H1 (cell line): ENCODE results near the gene CHTF18. TPM values are rescaled to one million over a fixed set of nuclear protein-coding genes. Genes with fewer than 3 reads are reported as not detected.
A peak's percentile ranks its signal among the peaks of the same experiment; 100 is the strongest.

Source experiments
- CTCF ChIA-PET: fragments of 300-600 bp; sonication (Branson Sonifier 250); formaldehyde crosslinking; loops from one replicate; lab custom pipeline; 2021; ENCODE audit not compliant: partially characterized antibody; lab: Charles Lee
- POLR2A ChIA-PET: fragments of 300-600 bp; sonication (Branson Sonifier 250); formaldehyde crosslinking; loops from one replicate; lab custom pipeline; 2021; ENCODE audit warnings: inconsistent platforms; ENCODE audit not compliant: partially characterized antibody; lab: Charles Lee
- DNase-seq, 2 experiments: peaks; one replicate each; pipeline versions ENCODE4 v3.0.0 to v3.0.0-alpha.2; 2010 to 2022; ENCODE audit warnings: low spot score in 2 of 2, low read depth in 1 of 2, mixed read lengths in 1 of 2
- FAIRE-seq: peaks from 2 replicates; lab custom pipeline; 2011; peaks lifted over from hg19 to GRCh38; lab: Jason Lieb, UNC
- H2AFZ ChIP-seq: 2 replicates; pipeline ENCODE4 v1.8.1; 2012; ENCODE audit warnings: low read length, inconsistent platforms
- H2AK5ac ChIP-seq: 2 replicates; pipeline ENCODE4 v1.6.1; 2013; ENCODE audit warnings: low read depth, low read length
- H2BK120ac ChIP-seq: replicated peaks from 2 replicates; pipeline ENCODE3; 2013; ENCODE audit warnings: low read depth, low read length, inconsistent platforms
- H2BK12ac ChIP-seq: 2 replicates; pipeline ENCODE4 v1.6.1; 2013; ENCODE audit warnings: low read depth, low read length
- H2BK15ac ChIP-seq: 2 replicates; pipeline ENCODE4 v1.6.1; 2013; ENCODE audit warnings: low read length
- H2BK20ac ChIP-seq: 2 replicates; pipeline ENCODE4 v1.6.1; 2013; ENCODE audit warnings: low read length
- H2BK5ac ChIP-seq: 2 replicates; pipeline ENCODE4 v1.6.1; 2013; ENCODE audit warnings: low read depth, low read length
- H3K14ac ChIP-seq: 2 replicates; pipeline ENCODE4 v1.6.1; 2013; ENCODE audit warnings: inconsistent platforms; ENCODE audit not compliant: insufficient read length
- H3K18ac ChIP-seq: 2 replicates; pipeline ENCODE4 v1.6.1; 2013; ENCODE audit warnings: low read length; ENCODE audit errors: extremely low read depth
- H3K23ac ChIP-seq: 2 replicates; pipeline ENCODE4 v1.6.1; 2013; ENCODE audit warnings: inconsistent platforms; ENCODE audit not compliant: insufficient read length
- H3K23me2 ChIP-seq: 2 replicates; pipeline ENCODE4 v1.6.1; 2013; ENCODE audit warnings: low read depth, low read length
- H3K27ac ChIP-seq: 2 replicates; pipeline ENCODE4 v1.6.1; 2011; ENCODE audit warnings: low read depth, low read length, inconsistent platforms
- H3K27me3 ChIP-seq, 4 experiments: replicated peaks in 1 of 4; 1 replicate in 1 of 4; 2 replicates in 3 of 4; pipeline versions ENCODE4 v1.6.1 to v1.8.1; 2011 to 2013; ENCODE audit warnings: low read length in 3 of 4, mild to moderate bottlenecking in 3 of 4, inconsistent platforms in 2 of 4, mixed read lengths in 2 of 4, moderate library complexity in 1 of 4; ENCODE audit not compliant: control insufficient read depth in 3 of 4, insufficient read depth in 3 of 4; ENCODE audit errors: extremely low read depth in 1 of 4
- H3K36me3 ChIP-seq, 4 experiments: 2 replicates each; pipeline versions ENCODE4 v1.6.1 to v1.8.1; 2011 to 2013; ENCODE audit warnings: mild to moderate bottlenecking in 4 of 4, low read length in 3 of 4, moderate library complexity in 2 of 4, control low read depth in 1 of 4, inconsistent platforms in 1 of 4; ENCODE audit not compliant: insufficient read depth in 4 of 4, control insufficient read depth in 2 of 4
- H3K4ac ChIP-seq: replicated peaks from 2 replicates; pipeline ENCODE3; 2013; ENCODE audit warnings: low read length, low read depth, mixed read lengths, inconsistent platforms; ENCODE audit not compliant: insufficient read length
- H3K4me1 ChIP-seq, 4 experiments: replicated peaks in 1 of 4; 1 replicate in 1 of 4; 2 replicates in 3 of 4; pipeline versions ENCODE4 v1.6.1 to v1.8.1; 2011 to 2013; ENCODE audit warnings: low read length in 3 of 4, inconsistent platforms in 2 of 4, mixed read lengths in 1 of 4; ENCODE audit not compliant: insufficient read depth in 4 of 4, control insufficient read depth in 3 of 4
- H3K4me2 ChIP-seq, 2 experiments: 2 replicates each; pipeline versions ENCODE4 v1.6.1 to v1.8.1; 2011 to 2013; ENCODE audit warnings: low read depth in 2 of 2, low read length in 2 of 2, control low read depth in 1 of 2, inconsistent platforms in 1 of 2, mild to moderate bottlenecking in 1 of 2; ENCODE audit not compliant: insufficient read depth in 1 of 2
- H3K4me3 ChIP-seq, 4 experiments: fragments of 200-600, 300-600 bp in 1 of 4; sonication (generic), shearing (Covaris generic), sonication (Bioruptor Twin) in 1 of 4; 2 replicates each; pipeline versions ENCODE4 v1.5.1 to v1.8.1; 2011 to 2016; ENCODE audit warnings: low read length in 4 of 4, low read depth in 3 of 4, control low read depth in 2 of 4, inconsistent platforms in 2 of 4, mild to moderate bottlenecking in 2 of 4, mixed read lengths in 1 of 4, moderate library complexity in 1 of 4; ENCODE audit not compliant: insufficient read depth in 2 of 4; ENCODE audit errors: extremely low read depth in 1 of 4
- H3K56ac ChIP-seq: replicated peaks from 2 replicates; pipeline ENCODE3; 2013; ENCODE audit warnings: low read depth, mild to moderate bottlenecking, mixed read lengths, low read length, inconsistent platforms; ENCODE audit not compliant: insufficient read length
- H3K79me1 ChIP-seq: 2 replicates; pipeline ENCODE4 v1.6.1; 2013; ENCODE audit warnings: low read depth, low read length, control low read depth
- H3K79me2 ChIP-seq, 2 experiments: 2 replicates each; pipeline versions ENCODE4 v1.6.1 to v1.8.1; 2012 to 2013; ENCODE audit warnings: low read length in 2 of 2, mild to moderate bottlenecking in 2 of 2, inconsistent platforms in 1 of 2; ENCODE audit not compliant: insufficient read depth in 2 of 2, control insufficient read depth in 1 of 2
- H3K9ac ChIP-seq, 4 experiments: replicated peaks in 1 of 4; 1 replicate in 1 of 4; 2 replicates in 3 of 4; pipeline versions ENCODE4 v1.6.1 to v1.8.1; 2011 to 2013; ENCODE audit warnings: low read depth in 3 of 4, low read length in 3 of 4, control low read depth in 2 of 4, mild to moderate bottlenecking in 2 of 4, moderate library complexity in 2 of 4, inconsistent platforms in 1 of 4; ENCODE audit errors: extremely low read depth in 1 of 4
- H3K9me3 ChIP-seq, 2 experiments: 2 replicates each; pipeline versions ENCODE4 v1.6.1 to v1.8.1; 2012 to 2013; ENCODE audit warnings: mild to moderate bottlenecking in 2 of 2, moderate library complexity in 2 of 2, control low read depth in 1 of 2, inconsistent platforms in 1 of 2, low read depth in 1 of 2, low read length in 1 of 2, mixed read lengths in 1 of 2; ENCODE audit not compliant: insufficient read depth in 2 of 2
- H4K20me1 ChIP-seq, 2 experiments: replicated peaks in 1 of 2; 2 replicates each; pipeline versions ENCODE3 to v1.8.1; 2011 to 2013; ENCODE audit warnings: inconsistent platforms in 2 of 2, low read length in 2 of 2, mild to moderate bottlenecking in 1 of 2; ENCODE audit not compliant: insufficient read depth in 2 of 2, control insufficient read depth in 1 of 2
- H4K5ac ChIP-seq: 2 replicates; pipeline ENCODE4 v1.6.1; 2013; ENCODE audit warnings: low read length, low read depth, mixed read lengths, inconsistent platforms; ENCODE audit not compliant: insufficient read length
- H4K8ac ChIP-seq: 2 replicates; pipeline ENCODE4 v1.8.0; 2013; ENCODE audit warnings: mild to moderate bottlenecking, moderate library complexity, low read length, inconsistent platforms; ENCODE audit not compliant: insufficient read depth; ENCODE audit errors: extremely low read depth
- H4K91ac ChIP-seq: replicated peaks from 2 replicates; pipeline ENCODE3; 2013; ENCODE audit warnings: low read length, mixed read lengths, inconsistent platforms; ENCODE audit not compliant: insufficient read length
- E2F6 ChIP-seq: IDR thresholded peaks from 2 replicates; pipeline ENCODE4 v1.6.1; 2012; ENCODE audit warnings: inconsistent platforms
- POU5F1 ChIP-seq: IDR thresholded peaks from 2 replicates; pipeline ENCODE4 v1.6.1; 2011; ENCODE audit warnings: low read depth, mild to moderate bottlenecking, low read length, moderate library complexity
- SP1 ChIP-seq: IDR thresholded peaks from 2 replicates; pipeline ENCODE4 v1.6.1; 2011; ENCODE audit warnings: low read depth, low read length
- TAF7 ChIP-seq: optimal IDR thresholded peaks from 2 replicates; pipeline ENCODE3; 2011; ENCODE audit warnings: low read depth, mild to moderate bottlenecking, inconsistent platforms, low read length, moderate library complexity, borderline replicate concordance
- TEAD4 ChIP-seq: IDR thresholded peaks from 2 replicates; pipeline ENCODE4 v1.6.1; 2012; ENCODE audit warnings: low read depth, low read length, inconsistent platforms, mixed read lengths
- WGBS, 2 experiments: shearing (Covaris generic) in 1 of 2; methylation state at CpG; one replicate each; pipeline versions ENCODE4 v1.1.6 to v1.1.7; 2013 to 2015; ENCODE audit warnings: low lambda C conversion rate in 2 of 2, mixed read lengths in 2 of 2, inconsistent platforms in 1 of 2, low coverage in 1 of 2, missing lambda C conversion rate in 1 of 2; ENCODE audit not compliant: insufficient replicate concordance in 2 of 2, insufficient coverage in 1 of 2, insufficient read length in 1 of 2; ENCODE audit errors: extremely low coverage in 1 of 2, missing lambda C conversion rate in 1 of 2; 5-methylcytosine and 5-hydroxymethylcytosine counted together
- polyA plus RNA-seq, 7 experiments: library from polyadenylated mRNA; depleted of rRNA in 3 of 7; stranded (reverse) in 5 of 7; unstranded in 2 of 7; fragments of >200 nt in 5 of 7; fragments of 200-250 nt in 2 of 7; gene quantifications; 1 replicate in 5 of 7; 2 replicates in 1 of 7; 4 replicates in 1 of 7; pipeline versions ENCODE4 v1.2.1 to v1.2.3, GENCODE V29; 2011 to 2013; ENCODE audit warnings: missing spikeins in 2 of 7, mixed read lengths in 2 of 7
- total RNA-seq: library from RNA; stranded (reverse); fragmentation: NEBNext Ultra II Directional; extraction: Animal tissue kit (Norgen Biotek cat#: 25700); gene quantifications from 2 replicates; pipeline ENCODE4 v1.2.1, GENCODE V29; 2021

Gene CHTF18
- total and polyA plus RNA-seq, 2 of the 8 experiments (the other 6 are each of a cell fraction or from before 2014, with no cell fraction given), result 75.3 to 104 TPM

DNA sequence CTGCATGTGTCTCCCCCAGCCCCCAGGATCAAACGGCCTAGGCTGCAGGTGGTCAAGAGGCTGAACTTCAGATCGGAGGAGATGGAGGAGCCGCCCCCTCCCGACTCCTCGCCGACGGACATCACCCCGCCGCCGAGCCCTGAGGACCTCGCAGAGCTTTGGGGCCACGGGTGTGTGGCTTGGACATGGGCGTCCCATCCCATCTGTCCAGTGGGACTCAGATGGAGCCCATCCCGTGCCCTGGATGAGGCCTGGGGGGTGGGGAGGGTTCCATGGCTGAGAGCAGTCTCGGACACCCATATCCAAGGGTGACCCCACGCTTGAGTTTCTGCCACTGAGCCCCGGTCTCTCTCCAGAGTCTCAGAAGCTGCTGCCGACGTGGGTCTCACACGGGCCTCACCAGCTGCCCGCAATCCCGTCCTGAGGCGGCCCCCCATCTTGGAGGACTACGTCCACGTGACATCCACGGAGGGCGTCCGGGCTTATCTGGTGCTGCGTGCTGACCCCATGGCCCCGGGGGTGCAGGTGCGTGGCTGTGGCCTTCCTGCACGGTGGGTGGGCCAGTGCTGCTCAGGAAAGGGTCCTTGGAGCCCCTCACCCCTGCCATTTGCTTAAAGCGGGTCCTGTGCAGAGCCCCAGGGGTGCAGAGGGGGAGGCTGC, 901 bp downstream of the CHTF18 start:
- H4K8ac ChIP-seq, result peak overlapping the region; percentile 38; the same call in 1 of the 2 replicates
- H3K79me1 ChIP-seq, result peaks cover 5% of the 10 kb centered on the region; the same call in 1 of the 2 replicates
- no peaks in the 10 kb centered on the region for H3K9me3 ChIP-seq
- H2BK15ac ChIP-seq, result no peak overlapping the region
- no peak overlapping the region for H3K56ac ChIP-seq
- 83% methylated on average over 33 of the region's 33 CpGs; no CpG with 5 or more reads in 1 of the 2 experiments for WGBS, 2 experiments
- H2BK5ac ChIP-seq, result no peak overlapping the region
- H3K14ac ChIP-seq, result no peak overlapping the region
- H3K9ac ChIP-seq, result peak overlapping the region in 1 of 4 experiments; percentile 81; a peak in 2 of 7 replicates
- H2BK20ac ChIP-seq, result no peak overlapping the region
- H4K20me1 ChIP-seq, result peaks cover 6 to 31% of the 10 kb centered on the region in 2 experiments
- peaks cover 5 to 48% (median 14%) of the 10 kb centered on the region in 4 experiments; a peak in 5 of 8 replicates for H3K36me3 ChIP-seq
- POLR2A ChIA-PET, result interaction anchor here (1.0 to 4.4 kb wide), 6 partner anchors 11 to 105 kb away, joined by 3 to 24 read pairs (median 4); partner anchors contain the start of genes ANTKMT, GNG13 and JMJD8
- peak overlapping the region; percentile 56 to 77 (median 70) for H3K4me3 ChIP-seq
- peaks cover 9% of the 10 kb centered on the region; the same call in 1 of the 2 replicates for H3K23me2 ChIP-seq
- peaks cover 0 to 14% (median 6%) of the 10 kb centered on the region in 4 experiments; a peak in 4 of 7 replicates for H3K4me1 ChIP-seq
- no peak overlapping the region for H4K91ac ChIP-seq
- no peak overlapping the region for H2AFZ ChIP-seq
- FAIRE-seq, result no peak
- no peak overlapping the region for H3K18ac ChIP-seq
- no peak overlapping the region for H2BK120ac ChIP-seq
- no peak overlapping the region for H3K27ac ChIP-seq
- H3K23ac ChIP-seq, result no peak overlapping the region
- H3K4me2 ChIP-seq, result peak overlapping the region; percentile 38 to 95
- peaks cover 0 to 16% of the 10 kb centered on the region in 2 experiments; a peak in 1 of 4 replicates for H3K79me2 ChIP-seq
- H4K5ac ChIP-seq, result no peak overlapping the region
- CTCF ChIA-PET, result interaction anchor here (1.0 to 13.7 kb wide), 3 partner anchors 23 to 67 kb away, joined by 3 to 424 read pairs (median 144); partner anchors contain the start of genes ANTKMT, CCDC78, CIAO3 and HAGHL
- no peak for DNase-seq
- H3K4ac ChIP-seq, result no peak overlapping the region
- no peak overlapping the region for H2AK5ac ChIP-seq
- H2BK12ac ChIP-seq, result no peak overlapping the region
- no peaks in the 10 kb centered on the region for H3K27me3 ChIP-seq
- TF ChIP-seq E2F6, result no peak
- no peak for TF ChIP-seq SP1
- TF ChIP-seq TEAD4, result no peak
- no peak for TF ChIP-seq POU5F1
- no peak for TF ChIP-seq TAF7
